HepG2 (cell line): ENCODE measurements around the gene RTP5. TPM values are rescaled to one million over a fixed set of nuclear protein-coding genes. Genes with fewer than 3 reads are reported as not detected.

Experiments
- ATAC-seq: fragments of 200-7000 bp; cut with Tn5 transposase; 3 replicates; pipeline ENCODE4 v1.9.1; 2020; ENCODE audit warnings: mild to moderate bottlenecking, moderate library complexity
- BruUV-seq: library from RNA; stranded (reverse); fragments of 400-500 nt; replicated peaks from 2 replicates; lab custom pipeline; 2021; lab: Mats Ljungman, UMichigan
- CTCF ChIA-PET: fragments of 300-600 bp; formaldehyde crosslinking; extraction: SDS; loops from one replicate; lab custom pipeline; 2021; ENCODE audit warnings: low total read pairs, inconsistent platforms, low intra/inter-chr PET ratio; lab: Yijun Ruan, JAX
- POLR2A ChIA-PET: fragments of 350-600 bp; sonication (Branson Sonifier 250); formaldehyde crosslinking; loops from one replicate; lab custom pipeline; 2020; ENCODE audit warnings: antibody characterized with exemption, inconsistent platforms; lab: Yijun Ruan, JAX
- DNase-seq: peaks from one replicate; pipeline ENCODE4 v3.0.0-alpha.2; 2015; ENCODE audit warnings: low spot score
- FAIRE-seq: peaks from 3 replicates; lab custom pipeline; 2011; peaks lifted over from hg19 to GRCh38; lab: Jason Lieb, UNC
- H2AFZ ChIP-seq: one replicate; pipeline ENCODE4 v1.6.1; 2011; ENCODE audit warnings: low read length, inconsistent platforms
- H3K27ac ChIP-seq: fragments of 300-600 bp; 3 replicates; pipeline ENCODE4 v1.8.0; 2011; ENCODE audit warnings: mixed run types, mild to moderate bottlenecking, mixed read lengths, low read length, inconsistent platforms; ENCODE audit not compliant: insufficient read depth; ENCODE audit errors: extremely low read length
- H3K27me3 ChIP-seq, 2 experiments: fragments of 200-600 bp in 1 of 2; 2 replicates in 1 of 2; 3 replicates in 1 of 2; pipeline versions ENCODE4 v1.6.0 to v1.8.0; 2011; ENCODE audit warnings: low read length in 2 of 2, mild to moderate bottlenecking in 2 of 2, moderate library complexity in 2 of 2, inconsistent platforms in 1 of 2; ENCODE audit not compliant: insufficient read depth in 2 of 2, control insufficient read depth in 1 of 2
- H3K36me3 ChIP-seq, 2 experiments: fragments of 200-600 bp in 1 of 2; replicated peaks in 1 of 2; 2 replicates in 1 of 2; 3 replicates in 1 of 2; pipeline versions ENCODE4 v1.5.1 to v1.8.0; 2011; ENCODE audit warnings: low read length in 2 of 2, inconsistent platforms in 1 of 2; ENCODE audit not compliant: insufficient read depth in 2 of 2, control insufficient read depth in 1 of 2
- H3K4me1 ChIP-seq: 2 replicates; pipeline ENCODE4 v1.5.1; 2012; ENCODE audit warnings: low read length, inconsistent platforms; ENCODE audit not compliant: insufficient read depth
- H3K4me2 ChIP-seq: 2 replicates; pipeline ENCODE4 v1.6.0; 2011; ENCODE audit warnings: low read depth, low read length, inconsistent platforms
- H3K4me3 ChIP-seq, 3 experiments: fragments of 200-600 bp in 1 of 3; sonication (generic), shearing (Covaris generic) in 1 of 3; replicated peaks in 1 of 3; 2 replicates each; pipeline ENCODE4 v1.5.1; 2011 to 2016; ENCODE audit warnings: low read length in 3 of 3, inconsistent platforms in 2 of 3, low read depth in 2 of 3, mild to moderate bottlenecking in 2 of 3, control low read depth in 1 of 3, mixed read lengths in 1 of 3; ENCODE audit not compliant: insufficient read depth in 1 of 3
- H3K79me2 ChIP-seq: one replicate; pipeline ENCODE4 v1.6.1; 2011; ENCODE audit warnings: low read length, inconsistent platforms; ENCODE audit not compliant: insufficient read depth
- H3K9ac ChIP-seq: 2 replicates; pipeline ENCODE4 v1.6.0; 2011; ENCODE audit warnings: mild to moderate bottlenecking, low read depth, low read length, inconsistent platforms; ENCODE audit not compliant: insufficient read depth
- H3K9me3 ChIP-seq: 2 replicates; pipeline ENCODE4 v1.5.1; 2012; ENCODE audit warnings: mild to moderate bottlenecking, low read length
- H4K20me1 ChIP-seq: 2 replicates; pipeline ENCODE4 v1.6.0; 2011; ENCODE audit warnings: inconsistent platforms, mild to moderate bottlenecking, low read length, moderate library complexity; ENCODE audit not compliant: insufficient read depth
- BATF2 ChIP-seq: sonication (generic); formaldehyde crosslinking; IDR thresholded peaks from 2 replicates; pipeline ENCODE4 v1.8.0; 2022; ENCODE audit warnings: mild to moderate bottlenecking, missing genetic modification reagents, moderate library complexity
- BCL3 ChIP-seq: sonication (generic); formaldehyde crosslinking; IDR thresholded peaks from 2 replicates; pipeline ENCODE4 v1.5.1; 2020; ENCODE audit warnings: mild to moderate bottlenecking, missing genetic modification reagents, moderate library complexity
- BORCS8-MEF2B ChIP-seq: sonication (generic); formaldehyde crosslinking; IDR thresholded peaks from 2 replicates; pipeline ENCODE4 v1.8.0; 2022; ENCODE audit warnings: mild to moderate bottlenecking, missing genetic modification reagents
- CBX2 ChIP-seq, 2 experiments: fragments of 200-600 bp in 1 of 2; sonication (generic); formaldehyde crosslinking in 1 of 2; IDR thresholded peaks; 2 replicates each; pipeline versions ENCODE4 v1.7.0 to v1.8.1; 2018 to 2022; ENCODE audit warnings: low read depth in 2 of 2, low read length in 1 of 2, mild to moderate bottlenecking in 1 of 2, missing genetic modification reagents in 1 of 2
- EP300 ChIP-seq, 3 experiments: sonication (generic) in 1 of 3; formaldehyde crosslinking in 1 of 3; IDR thresholded peaks; 2 replicates each; pipeline versions ENCODE4 v1.5.1 to v1.6.1; 2011 to 2020; ENCODE audit warnings: low read depth in 2 of 3, low read length in 2 of 3, borderline replicate concordance in 1 of 3, improper control_type of control experiment in 1 of 3, mild to moderate bottlenecking in 1 of 3, missing genetic modification reagents in 1 of 3, moderate library complexity in 1 of 3
- KLF11 ChIP-seq: IDR thresholded peaks from 2 replicates; pipeline ENCODE4 v1.6.1; 2016; ENCODE audit warnings: missing compliant biosample characterization
- KLF9 ChIP-seq: IDR thresholded peaks from 2 replicates; pipeline ENCODE4 v1.6.1; 2016; ENCODE audit warnings: low read depth
- MAFG ChIP-seq: sonication (generic); formaldehyde crosslinking; IDR thresholded peaks from 2 replicates; pipeline ENCODE4 v1.5.1; 2020; ENCODE audit warnings: mild to moderate bottlenecking, missing genetic modification reagents
- PRDM4 ChIP-seq: sonication (generic); formaldehyde crosslinking; IDR thresholded peaks from 2 replicates; pipeline ENCODE4 v1.9.0; 2021; ENCODE audit warnings: missing genetic modification reagents, borderline replicate concordance
- SIN3B ChIP-seq: fragments of 150-350 bp; IDR thresholded peaks from 2 replicates; pipeline ENCODE4 v1.6.1; 2014; ENCODE audit warnings: low read length
- THAP11 ChIP-seq: IDR thresholded peaks from 2 replicates; pipeline ENCODE4 v1.6.1; 2016; ENCODE audit warnings: missing biosample characterization, missing genetic modification reagents
- ZBTB39 ChIP-seq: sonication (generic); formaldehyde crosslinking; IDR thresholded peaks from 2 replicates; pipeline ENCODE4 v1.5.0; 2020; ENCODE audit warnings: missing genetic modification reagents
- ZBTB46 ChIP-seq: sonication (generic); formaldehyde crosslinking; IDR thresholded peaks from 2 replicates; pipeline ENCODE4 v1.4.0; 2020; ENCODE audit warnings: mild to moderate bottlenecking, missing genetic modification reagents, borderline replicate concordance
- ZFP41 ChIP-seq: sonication (generic); formaldehyde crosslinking; IDR thresholded peaks from 2 replicates; pipeline ENCODE4 v1.4.0; 2020; ENCODE audit warnings: mild to moderate bottlenecking, missing genetic modification reagents, borderline replicate concordance
- ZFP62 ChIP-seq: sonication (generic); formaldehyde crosslinking; IDR thresholded peaks from 2 replicates; pipeline ENCODE4 v1.4.0; 2020; ENCODE audit warnings: missing genetic modification reagents
- WGBS: methylation state at CpG from one replicate; pipeline ENCODE4 v1.1.6; 2017; ENCODE audit warnings: low lambda C conversion rate; 5-methylcytosine and 5-hydroxymethylcytosine counted together
- in situ Hi-C: cut with HindIII; loops from 2 replicates; pipeline ENCODE4 v1.10.0; 2017; ENCODE audit warnings: low pct_unique_long_range_greater_than_20kb; ENCODE audit not compliant: extremely low pct_ligation_motif_present
- intact Hi-C: fragments of 100-400 bp; cut with micrococcal nuclease; formaldehyde crosslinking; loops from one replicate; pipeline ENCODE4 v1.10.0; 2022; ENCODE audit not compliant: unreplicated experiment
- polyA plus RNA-seq, 8 experiments: library from polyadenylated mRNA; depleted of rRNA in 3 of 8; stranded (reverse) in 7 of 8; unstranded in 1 of 8; fragments of >200 nt; fragmentation: Illumina TruSeq in 4 of 8; extraction: Trizol in 4 of 8; gene quantifications; 2 replicates each; pipeline versions ENCODE4 v1.2.1 to v1.2.3, GENCODE V29; 2011 to 2016; ENCODE audit warnings: low read depth in 4 of 8, missing spikeins in 1 of 8, mixed read lengths in 1 of 8; ENCODE audit not compliant: insufficient read depth in 1 of 8
- total RNA-seq, 5 experiments: library from RNA; depleted of rRNA; stranded (reverse); fragments of >200 nt; fragmentation: Illumina TruSeq; extraction: Trizol; gene quantifications; 2 replicates each; pipeline ENCODE4 v1.2.3, GENCODE V29; 2016; ENCODE audit warnings: low read depth in 1 of 5

Gene RTP5
- total and polyA plus RNA-seq, 2 of the 13 experiments (the other 11 are each of a cell fraction or from before 2014, with no cell fraction given) = not detected

- TF ChIP-seq ZFP41 (CRISPR knock-in tag) (no peak), CBX2 (IDR thresholded peaks at IDR 0.05; ENCODE audit: low read depth, low read length) (no peak), CBX2 (CRISPR knock-in tag; IDR thresholded peaks at IDR 0.05; ENCODE audit: low read depth) (no peak), THAP11 (CRISPR knock-in tag) (no peak), ZBTB39 (no peak), ZBTB46 (no peak), PRDM4 (CRISPR knock-in tag) (no peak), SIN3B (no peak), BATF2 (no peak), KLF11 (CRISPR knock-in tag) (no peak), ZFP62 (no peak), BCL3 (CRISPR knock-in tag) (no peak), KLF9 (CRISPR knock-in tag) (no peak), EP300 (IDR thresholded peaks at IDR 0.05; ENCODE audit: low read depth in 2 of 2, low read length in 2 of 2) (no peak), EP300 (CRISPR knock-in tag; IDR thresholded peaks at IDR 0.05; ENCODE audit: borderline replicate concordance) (no peak), MAFG (CRISPR knock-in tag) (no peak), BORCS8-MEF2B (CRISPR knock-in tag) (no peak)
- Histone ChIP-seq H3K9me3 (no peaks in the 10 kb centered on the region), H3K4me2 (no peak overlapping the region), H3K9ac (no peak overlapping the region), H2AFZ (no peak overlapping the region), H3K4me1 (peaks cover 20% of the 10 kb centered on the region), H3K27ac (no peak overlapping the region), H3K27me3 (peaks cover 18 to 75% of the 10 kb centered on the region in 2 experiments), H3K79me2 (no peaks in the 10 kb centered on the region), H3K4me3 (no peak overlapping the region), H4K20me1 (no peaks in the 10 kb centered on the region), H3K36me3 (no peaks in the 10 kb centered on the region)
- FAIRE-seq (no peak), DNase-seq (no peak), ATAC-seq (no peak)
- BruUV-seq = no TSS peak
- ChIA-PET POLR2A (no interaction called here), CTCF (no interaction called here)
- WGBS = 73% methylated on average over 38 of the region's 48 CpGs
- in situ Hi-C loops = no loop called here
- intact Hi-C loops = no loop called here
Observed at GRCh38 chr2:241902357-241902991, 32.9 kb downstream of the RTP5 start.
